Choroid plexus epithelial cell (primary cell): ENCODE data around the gene NDRG4.
A peak's percentile ranks its signal among the peaks of the same experiment; 100 is the strongest.

Experiments used
- DNase-seq: peaks from one replicate; pipeline ENCODE4 v3.0.0-alpha.2; 2010; ENCODE audit warnings: low read depth
- H3K4me3 ChIP-seq: 2 replicates; pipeline ENCODE4 v1.5.1; 2011; ENCODE audit warnings: low read depth, mild to moderate bottlenecking, control low read depth, low read length, moderate library complexity
- CTCF ChIP-seq: conservative IDR thresholded peaks from 2 replicates; pipeline ENCODE4 v1.5.1; 2011; ENCODE audit warnings: low read depth, mild to moderate bottlenecking, control low read depth, inconsistent platforms, low read length, moderate library complexity

The NDRG4 gene

GRCh38 chr16:58509256-58510096 is 9.5 kb downstream of the NDRG4 start:
- DNase-seq = no peak
- no peak overlapping the region for H3K4me3 ChIP-seq
- TF ChIP-seq CTCF = no peak

GRCh38 chr16:58510097-58510775 is 10.3 kb downstream of the NDRG4 start:
- no peak for DNase-seq
- TF ChIP-seq CTCF = no peak
- no peak overlapping the region for H3K4me3 ChIP-seq

- no peak for TF ChIP-seq CTCF
- DNase-seq = no peak
- H3K4me3 ChIP-seq = no peak overlapping the region
Measured at GRCh38 chr16:58510776-58511628, 11.1 kb downstream of the NDRG4 start.

GRCh38 chr16:58511933-58512815 is 12.2 kb downstream of the NDRG4 start:
- DNase-seq = peak; percentile 71
- no peak overlapping the region for H3K4me3 ChIP-seq
- peak; percentile 86 for TF ChIP-seq CTCF

GRCh38 chr16:58513874-58514273 is 13.9 kb downstream of the NDRG4 start:
- DNase-seq = no peak
- TF ChIP-seq CTCF = no peak
- H3K4me3 ChIP-seq = no peak overlapping the region

GRCh38 chr16:58515125-58515870 is 15.4 kb downstream of the NDRG4 start, which contains the start of gene SETD6:
Gene SETD6 (plus strand): TSS chr16:58515517. CDS start chr16:58515538, 21 bp downstream.
- H3K4me3 ChIP-seq = peak within 1 kb of the TSS; percentile 81
- DNase-seq = peak; percentile 94

More at GRCh38 chr16:58515125-58515870, 15.4 kb downstream of the NDRG4 start, which contains the start of gene SETD6:
- peak; percentile 17 for TF ChIP-seq CTCF
